Mammary epithelial cell (primary cell): ENCODE results near the gene OSBP2.

Source experiments
- CTCF ChIP-seq, 2 donors: IDR thresholded peaks in 1 of 2; conservative IDR thresholded peaks in 1 of 2; 2 replicates each; pipeline ENCODE4 v1.5.1; 2011 to 2012; ENCODE audit warnings: inconsistent platforms in 2 of 2, low read length in 2 of 2, mild to moderate bottlenecking in 2 of 2, control low read depth in 1 of 2, low read depth in 1 of 2; ENCODE audit not compliant: insufficient read depth in 1 of 2; ENCODE audit errors: extremely low read depth in 1 of 2
- EZH2 ChIP-seq: IDR thresholded peaks from 2 replicates; pipeline ENCODE4 v1.6.1; 2012; ENCODE audit warnings: low read length, inconsistent platforms, borderline replicate concordance

- TF ChIP-seq CTCF (conservative IDR thresholded peaks at IDR 0.05 in 1 of 2, IDR thresholded peaks at IDR 0.05 in 1 of 2; ENCODE audit: extremely low read depth in 1 of 2, insufficient read depth in 1 of 2, low read depth in 1 of 2, low read length in 2 of 2) (no peak), EZH2 (no peak)
These were observed 97.8 kb downstream of the OSBP2 start for GRCh38 chr22:30792456-30792855.
